ENCODE measurements around the gene CALY.

Gene CALY

DNA sequence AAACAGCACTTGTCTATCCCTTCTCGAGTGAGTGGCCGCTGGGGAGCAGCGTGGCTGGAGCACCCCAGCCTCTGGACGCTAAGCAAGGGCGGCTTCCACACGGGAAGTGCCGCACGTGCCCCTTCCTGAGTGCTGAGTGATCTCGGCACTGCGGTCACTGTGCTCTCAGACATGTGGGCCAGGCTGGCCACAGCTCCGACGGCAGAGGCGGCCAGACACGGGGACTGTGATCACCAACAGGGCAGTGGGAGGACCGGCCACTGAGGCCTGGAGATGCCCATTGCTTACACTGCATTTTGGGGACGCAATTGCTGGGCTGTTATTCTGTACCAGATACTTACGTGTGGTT lies 29.4 kb upstream of the CALY start:
- no peak for FAIRE-seq

GRCh38 chr10:133365461-133366129 lies 28.9 kb upstream of the CALY start:
- no peak for FAIRE-seq

- FAIRE-seq, result no peak
Measured at GRCh38 chr10:133364645-133365431, 28.1 kb upstream of the CALY start.

DNA sequence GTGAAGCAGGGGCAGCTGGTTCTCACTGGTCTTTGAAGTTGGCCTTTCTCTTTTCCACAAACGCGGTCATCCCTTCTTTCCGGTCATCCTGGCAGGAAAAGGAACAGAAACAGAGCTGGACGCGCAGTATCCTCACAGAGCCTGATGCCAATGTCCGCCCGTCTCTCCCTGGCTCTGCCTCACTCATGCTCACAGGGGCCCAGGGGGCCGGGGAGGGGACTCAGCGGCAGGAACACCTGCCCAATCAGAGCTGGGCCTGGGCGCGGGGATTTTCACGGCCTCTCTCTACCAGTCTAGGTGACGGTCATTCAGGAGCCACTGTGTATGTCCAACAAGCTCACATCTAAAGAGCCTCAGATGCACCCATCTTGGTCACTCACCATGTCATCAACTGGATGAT lies 26.1 kb upstream of the CALY start:
- FAIRE-seq, result no peak

DNA sequence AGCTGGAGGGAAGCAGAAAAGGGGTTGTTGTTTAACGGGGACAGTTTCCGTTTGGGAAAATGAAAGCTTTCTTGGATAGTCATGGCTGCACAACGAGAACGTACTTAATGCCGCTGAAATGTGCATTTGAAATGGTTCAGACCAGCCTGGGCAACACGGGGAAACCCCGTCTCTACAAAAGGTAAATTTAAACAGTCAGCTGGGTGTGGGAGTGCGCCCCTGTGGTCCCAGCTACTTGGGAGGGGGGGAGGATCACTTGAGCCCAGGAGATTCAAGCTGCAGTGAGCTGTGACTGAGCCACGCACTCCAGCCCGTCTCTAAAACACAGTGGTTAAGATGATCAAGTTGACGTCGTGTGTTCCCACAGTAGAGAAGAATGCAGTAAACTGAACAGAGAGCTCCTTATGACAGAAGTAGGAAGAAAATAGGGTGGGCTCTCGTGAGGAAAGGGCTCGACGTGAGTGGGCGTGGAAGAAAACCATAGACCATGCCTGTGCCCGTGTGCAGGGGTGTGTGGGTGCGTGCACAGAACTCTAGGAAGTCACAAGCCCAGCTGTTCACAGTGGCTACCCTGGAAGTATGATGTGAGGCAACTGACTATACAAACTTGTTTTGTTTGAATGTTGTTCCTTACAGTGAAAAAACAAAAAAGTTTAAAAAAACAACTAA lies 25.2 kb upstream of the CALY start:
- FAIRE-seq, result no peak

GRCh38 chr10:133361227-133361626 lies 24.5 kb upstream of the CALY start:
- no peak for FAIRE-seq

GRCh38 chr10:133359972-133360610 lies 23.4 kb upstream of the CALY start:
- FAIRE-seq, result no peak

DNA sequence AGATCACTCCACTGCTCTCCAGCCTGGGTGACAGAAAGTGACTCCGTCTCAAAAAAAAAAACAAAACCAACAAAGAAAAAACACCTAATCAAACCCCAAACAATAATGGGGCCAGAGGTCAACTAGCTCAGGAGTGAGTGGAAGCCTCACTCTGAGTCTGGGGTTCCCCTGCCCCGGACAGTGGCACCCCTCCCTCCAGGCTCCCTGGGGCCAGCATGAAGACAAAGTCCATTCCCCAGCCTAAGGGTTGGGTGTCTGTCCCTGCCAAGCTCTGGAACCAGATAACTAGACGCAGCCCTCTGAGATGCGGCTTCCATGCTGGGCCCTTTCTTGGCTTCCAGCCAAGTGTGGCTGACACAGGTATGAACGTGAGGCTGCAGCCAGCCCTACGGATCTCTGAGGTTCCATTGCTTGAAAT lies 22.9 kb upstream of the CALY start:
- FAIRE-seq, result no peak

GRCh38 chr10:133358925-133359310 lies 22.2 kb upstream of the CALY start:
- FAIRE-seq, result no peak

- no peak for FAIRE-seq
Measured at GRCh38 chr10:133358162-133358924, 21.6 kb upstream of the CALY start.

GRCh38 chr10:133357285-133358161 lies 20.8 kb upstream of the CALY start, which contains the start of gene FUOM:
Gene FUOM (minus strand): TSS chr10:133358019. CDS start chr10:133358007, 12 bp downstream.
- no peak for FAIRE-seq

- FAIRE-seq, result no peak
Measured at GRCh38 chr10:133356549-133357284, 20.0 kb upstream of the CALY start.

- no peak for FAIRE-seq
Measured at GRCh38 chr10:133355991-133356390, 19.3 kb upstream of the CALY start.

DNA sequence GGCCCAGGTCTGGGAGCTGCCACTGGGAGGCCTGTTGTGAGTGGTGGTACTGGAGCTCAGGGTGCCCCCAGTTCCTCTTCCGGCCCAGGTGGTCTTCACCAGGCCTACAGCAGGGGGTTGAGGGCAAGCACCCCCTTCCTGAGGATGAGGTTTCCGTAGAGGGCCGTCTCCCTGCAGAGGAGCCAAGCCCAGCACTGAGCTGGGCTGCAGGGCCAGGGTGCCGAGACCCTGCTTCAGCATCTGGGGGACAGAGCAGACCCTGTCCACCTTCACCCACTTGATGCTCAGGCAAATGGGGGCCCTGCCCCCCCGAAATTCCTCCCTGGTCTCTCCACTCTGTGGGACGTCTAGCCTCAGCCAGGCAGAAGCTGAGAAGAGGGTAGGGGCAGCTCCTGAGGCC lies 18.6 kb upstream of the CALY start:
- no peak for FAIRE-seq

GRCh38 chr10:133354672-133355240 lies 18.1 kb upstream of the CALY start:
- no peak for FAIRE-seq

GRCh38 chr10:133353988-133354605 lies 17.4 kb upstream of the CALY start:
- no peak for FAIRE-seq

DNA sequence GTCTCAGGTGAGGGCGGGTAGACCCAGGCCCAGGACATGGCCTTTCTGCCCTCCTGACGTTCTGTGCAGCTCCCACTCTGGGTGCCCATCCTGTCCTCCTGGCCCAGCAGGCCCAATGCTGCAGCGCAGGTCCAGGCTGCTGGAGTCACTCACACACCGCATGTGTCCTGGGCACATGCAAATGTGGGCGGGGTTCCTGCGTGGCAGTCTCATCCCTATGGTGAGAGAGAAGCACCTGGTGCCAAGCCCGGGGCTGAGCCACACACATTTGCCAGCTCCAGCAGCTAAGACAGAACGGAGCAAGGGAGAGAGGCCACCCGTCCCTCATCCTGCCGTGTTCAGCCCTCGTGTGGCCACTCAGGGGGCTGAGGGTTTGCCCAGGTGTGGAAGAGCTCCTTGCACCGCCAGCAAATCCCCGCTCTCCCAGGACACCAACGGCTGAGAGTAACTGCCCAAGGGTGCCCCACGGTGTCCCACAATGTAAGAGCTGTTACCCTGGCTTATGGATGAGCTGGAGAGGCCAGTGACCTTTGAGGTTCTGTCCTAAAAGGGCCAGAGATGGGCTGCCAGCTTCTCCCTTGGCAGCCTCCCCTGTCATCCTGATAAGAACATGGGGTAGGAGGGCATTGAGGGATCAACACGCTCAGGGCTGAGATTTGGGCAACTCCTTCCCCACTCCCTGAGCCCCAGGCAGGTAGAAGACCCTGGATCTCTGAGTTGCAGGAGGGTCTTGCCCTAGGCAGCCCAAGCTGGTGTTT lies 16.7 kb upstream of the CALY start:
- FAIRE-seq, result no peak

- FAIRE-seq, result no peak
Measured at GRCh38 chr10:133351408-133352318, 15.0 kb upstream of the CALY start.

Measured in colon (tissue), 2 donors.